GM12878 (cell line): ENCODE results near the gene GHDC. TPM values are rescaled to one million over a fixed set of nuclear protein-coding genes. Genes with fewer than 3 reads are reported as not detected.

Source experiments
- NR2C1 ChIP-seq: fragments of 450-650 bp; IDR thresholded peaks from 2 replicates; pipeline ENCODE4 v1.6.1; 2017; ENCODE audit warnings: antibody characterized with exemption, mild to moderate bottlenecking, moderate library complexity
- USF2 ChIP-seq: IDR thresholded peaks from 2 replicates; pipeline ENCODE4 v1.6.1; 2011; ENCODE audit warnings: low read depth, low read length, improper control_type of control experiment, borderline replicate concordance
- ZBTB33 ChIP-seq: fragments of 450-650 bp; IDR thresholded peaks from 2 replicates; pipeline ENCODE4 v1.6.1; 2017; ENCODE audit warnings: mild to moderate bottlenecking
- ZBTB40 ChIP-seq: fragments of 450-650 bp; IDR thresholded peaks from 2 replicates; pipeline ENCODE4 v1.6.1; 2016; ENCODE audit warnings: mild to moderate bottlenecking, moderate library complexity, borderline replicate concordance
- ZNF622 ChIP-seq: fragments of 450-650 bp; IDR thresholded peaks from 2 replicates; pipeline ENCODE4 v1.6.1; 2017; ENCODE audit warnings: mild to moderate bottlenecking, inconsistent platforms
- ZSCAN29 ChIP-seq: fragments of 450-650 bp; IDR thresholded peaks from 2 replicates; pipeline ENCODE4 v1.6.1; 2017; ENCODE audit warnings: mild to moderate bottlenecking, moderate library complexity
- polyA plus RNA-seq, 11 experiments: library from polyadenylated mRNA; depleted of rRNA in 4 of 11; unstranded in 6 of 11; stranded (reverse) in 5 of 11; fragments of >200 nt; fragmentation: Nextera tagmentation in 4 of 11; fragmentation: Illumina TruSeq in 1 of 11; extraction: Ambion mirVana in 4 of 11; extraction: Trizol in 1 of 11; gene quantifications; 1 replicate in 1 of 11; 2 replicates in 10 of 11; pipeline versions ENCODE4 v1.2.1 to v1.2.3, GENCODE V29; 2011 to 2016; ENCODE audit warnings: inconsistent platforms in 2 of 11, missing spikeins in 2 of 11, low read depth in 1 of 11
- total RNA-seq, 4 experiments: library from RNA; depleted of rRNA in 3 of 4; stranded (reverse); fragments of >200 nt in 3 of 4; fragmentation: Illumina TruSeq in 1 of 4; extraction: Trizol in 1 of 4; gene quantifications; 2 replicates each; pipeline versions ENCODE4 v1.2.1 to v1.2.3, GENCODE V29; 2013 to 2021
- TF ChIP-seq, protein P1 (sequence below): IDR thresholded peaks from 2 replicates; pipeline ENCODE4 v1.6.1; 2011; ENCODE audit warnings: mild to moderate bottlenecking, low read depth, low read length, moderate library complexity; ENCODE audit not compliant: insufficient replicate concordance
- TF ChIP-seq, protein P2 (sequence below): IDR thresholded peaks from 2 replicates; pipeline ENCODE4 v1.6.1; 2012; ENCODE audit warnings: low read depth, low read length, improper control_type of control experiment

Gene GHDC
- total and polyA plus RNA-seq, 10 of the 15 experiments (the other 5 are each of a cell fraction or from before 2014, with no cell fraction given): 0.72 to 20.6 (median 12.9) TPM

DNA sequence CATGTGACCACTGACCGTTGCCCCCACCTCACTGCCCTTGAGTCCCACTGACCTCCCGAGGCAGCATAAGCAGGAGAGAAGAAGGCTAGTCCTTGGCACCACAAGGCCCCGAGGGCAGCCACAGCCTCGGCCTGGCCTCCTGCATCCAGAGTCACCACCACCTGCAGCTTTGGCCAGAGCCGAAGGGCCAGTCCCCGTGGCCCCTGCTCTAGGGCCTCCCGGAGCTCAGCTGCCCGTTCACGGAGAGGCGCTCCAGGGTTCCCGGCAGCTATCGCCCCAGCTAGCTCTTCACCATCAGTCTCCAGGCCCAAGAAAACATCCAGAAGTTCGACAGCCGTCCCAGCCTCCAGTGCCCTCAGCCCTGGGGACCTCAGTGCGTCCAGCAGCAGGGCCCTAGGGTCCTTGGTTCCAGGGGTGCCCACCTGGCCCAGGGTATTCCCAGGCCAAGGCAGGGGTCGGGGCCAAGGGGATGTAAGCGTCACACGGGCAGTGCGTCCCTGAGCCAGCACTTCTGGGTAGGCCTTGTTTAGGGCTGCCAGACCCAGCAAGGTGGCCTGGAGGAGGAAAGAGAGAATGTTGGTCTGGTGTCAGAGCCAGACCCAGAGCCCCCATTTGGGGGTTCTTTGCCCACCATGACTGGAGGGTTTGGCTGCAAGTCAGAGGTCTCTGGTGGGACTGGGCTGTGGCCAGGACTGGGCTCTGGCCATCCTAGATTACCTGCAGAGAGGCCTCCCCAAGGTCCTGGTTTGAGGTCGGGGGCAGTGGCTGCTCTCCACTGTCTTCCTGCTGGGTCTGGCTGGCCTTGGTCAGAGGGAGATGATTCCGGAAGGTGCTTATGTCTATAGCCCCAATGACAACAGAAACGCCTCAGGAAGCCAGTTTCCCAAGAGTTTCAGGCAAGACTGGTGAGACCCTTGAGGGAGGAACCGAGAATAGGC, 1.8 kb downstream of the GHDC start (continued):
- TF ChIP-seq, protein P1, sequence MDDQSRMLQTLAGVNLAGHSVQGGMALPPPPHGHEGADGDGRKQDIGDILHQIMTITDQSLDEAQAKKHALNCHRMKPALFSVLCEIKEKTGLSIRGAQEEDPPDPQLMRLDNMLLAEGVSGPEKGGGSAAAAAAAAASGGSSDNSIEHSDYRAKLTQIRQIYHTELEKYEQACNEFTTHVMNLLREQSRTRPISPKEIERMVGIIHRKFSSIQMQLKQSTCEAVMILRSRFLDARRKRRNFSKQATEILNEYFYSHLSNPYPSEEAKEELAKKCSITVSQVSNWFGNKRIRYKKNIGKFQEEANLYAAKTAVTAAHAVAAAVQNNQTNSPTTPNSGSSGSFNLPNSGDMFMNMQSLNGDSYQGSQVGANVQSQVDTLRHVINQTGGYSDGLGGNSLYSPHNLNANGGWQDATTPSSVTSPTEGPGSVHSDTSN: no peak
- TF ChIP-seq ZBTB33 (no peak), ZNF622 (no peak), USF2 (no peak), ZBTB40 (no peak), ZSCAN29 (no peak), NR2C1 (no peak)
- TF ChIP-seq, protein P2, sequence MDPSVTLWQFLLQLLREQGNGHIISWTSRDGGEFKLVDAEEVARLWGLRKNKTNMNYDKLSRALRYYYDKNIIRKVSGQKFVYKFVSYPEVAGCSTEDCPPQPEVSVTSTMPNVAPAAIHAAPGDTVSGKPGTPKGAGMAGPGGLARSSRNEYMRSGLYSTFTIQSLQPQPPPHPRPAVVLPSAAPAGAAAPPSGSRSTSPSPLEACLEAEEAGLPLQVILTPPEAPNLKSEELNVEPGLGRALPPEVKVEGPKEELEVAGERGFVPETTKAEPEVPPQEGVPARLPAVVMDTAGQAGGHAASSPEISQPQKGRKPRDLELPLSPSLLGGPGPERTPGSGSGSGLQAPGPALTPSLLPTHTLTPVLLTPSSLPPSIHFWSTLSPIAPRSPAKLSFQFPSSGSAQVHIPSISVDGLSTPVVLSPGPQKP: no peak
